NCI-H82 treated with DMSO at 0.1 percent for 48 hours (cell line): ENCODE measurements around the gene FGD3.

ENCODE experiments used
- DNase-seq: peaks from one replicate; lab custom pipeline; 2025; ENCODE audit not compliant: unreplicated experiment; lab: John Stamatoyannopoulos, UW

The FGD3 gene

GRCh38 chr9:93072383-93072795, 125.1 kb downstream of the FGD3 start:
- DNase-seq, result no peak

- no peak for DNase-seq
Measured at GRCh38 chr9:93076101-93076791, 128.9 kb downstream of the FGD3 start.

GRCh38 chr9:93076792-93077128, 129.4 kb downstream of the FGD3 start:
- no peak for DNase-seq

- DNase-seq, result no peak
Measured at GRCh38 chr9:93077367-93077766, 130.0 kb downstream of the FGD3 start.

GRCh38 chr9:93077811-93078210, 130.5 kb downstream of the FGD3 start:
- DNase-seq, result no peak

GRCh38 chr9:93079371-93079770, 132.0 kb downstream of the FGD3 start:
- DNase-seq, result no peak

- DNase-seq, result no peak
Measured at GRCh38 chr9:93080406-93080805, 133.1 kb downstream of the FGD3 start.

- no peak for DNase-seq
Measured at GRCh38 chr9:93081081-93081529, 133.8 kb downstream of the FGD3 start.

- DNase-seq, result no peak
Measured at GRCh38 chr9:93081931-93082330, 134.6 kb downstream of the FGD3 start.

- no peak for DNase-seq
Measured at GRCh38 chr9:93082841-93083411, 135.6 kb downstream of the FGD3 start.

GRCh38 chr9:93083592-93084470, 136.5 kb downstream of the FGD3 start:
- no peak for DNase-seq

- DNase-seq, result no peak
Measured at GRCh38 chr9:93084471-93084881, 137.2 kb downstream of the FGD3 start.

- no peak for DNase-seq
Measured at GRCh38 chr9:93085676-93086075, 138.4 kb downstream of the FGD3 start.
